ENCODE results near the gene EBF3.

Gene EBF3

GRCh38 chr10:129942936-129943715 lies 20.9 kb downstream of the EBF3 start:
- DNase-seq, result no peak

DNA sequence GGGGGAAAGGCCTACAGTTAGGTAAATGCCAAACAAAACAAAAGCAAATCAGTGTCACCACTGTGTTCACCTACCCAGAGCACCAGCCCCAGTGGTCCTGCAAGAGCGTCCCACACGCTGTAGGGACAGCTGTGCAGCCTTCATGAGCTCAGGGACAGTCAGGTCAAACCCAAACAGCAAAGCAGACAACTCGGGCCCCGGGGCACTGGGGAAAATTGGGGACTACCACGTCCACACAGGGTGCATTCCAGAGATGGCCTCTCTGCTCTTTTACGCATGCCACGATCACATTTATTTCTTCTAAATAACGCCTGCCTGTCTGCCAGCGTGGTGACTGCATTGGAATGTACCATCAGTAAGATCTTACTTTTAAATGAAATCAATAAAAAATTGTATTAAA lies 21.7 kb downstream of the EBF3 start:
- DNase-seq, result no peak

GRCh38 chr10:129942019-129942277 lies 22.1 kb downstream of the EBF3 start:
- no peak for DNase-seq

DNA sequence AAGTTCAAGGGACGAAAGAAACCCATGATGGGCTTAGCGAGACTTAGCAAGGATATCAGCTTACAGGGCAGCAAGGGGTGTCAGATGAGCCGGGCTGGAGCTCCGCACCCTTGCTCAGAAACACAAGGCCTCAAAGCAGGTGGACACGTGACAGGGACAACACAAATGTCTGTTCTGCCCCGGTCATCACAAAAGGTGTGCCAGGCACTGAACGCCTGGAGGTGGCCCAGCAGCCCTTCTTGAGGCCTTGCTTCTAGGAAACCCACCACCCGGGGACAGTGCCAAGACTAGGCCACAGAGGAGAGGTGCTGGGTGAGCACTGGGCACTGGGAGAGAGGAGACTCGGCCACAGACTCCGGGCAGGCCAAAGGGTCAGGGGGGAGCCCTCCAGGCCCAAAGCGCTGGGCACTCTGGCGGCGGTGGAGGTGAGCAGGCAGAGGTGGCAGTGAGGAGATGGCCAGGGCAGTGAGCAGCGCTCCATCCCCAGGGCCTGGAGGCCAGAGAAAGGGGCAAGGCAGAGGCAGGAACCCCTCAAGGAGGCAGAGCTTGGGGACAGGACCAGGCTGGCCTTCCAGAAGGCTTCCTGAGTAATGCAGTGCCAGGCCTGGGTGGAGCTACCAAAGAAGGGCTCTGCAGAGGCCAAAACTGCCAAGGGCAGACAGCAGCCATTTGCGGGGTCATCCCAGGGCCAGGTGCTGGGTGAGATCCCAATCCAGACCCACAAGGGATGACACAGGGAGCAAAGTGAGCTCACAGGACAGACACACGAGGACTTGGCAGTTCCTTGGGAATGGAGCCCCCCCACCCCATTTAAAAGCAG lies 22.7 kb downstream of the EBF3 start:
- no peak for DNase-seq

GRCh38 chr10:129940617-129941198 lies 23.4 kb downstream of the EBF3 start:
- no peak for DNase-seq

GRCh38 chr10:129939416-129940275 lies 24.4 kb downstream of the EBF3 start:
- DNase-seq, result no peak

DNA sequence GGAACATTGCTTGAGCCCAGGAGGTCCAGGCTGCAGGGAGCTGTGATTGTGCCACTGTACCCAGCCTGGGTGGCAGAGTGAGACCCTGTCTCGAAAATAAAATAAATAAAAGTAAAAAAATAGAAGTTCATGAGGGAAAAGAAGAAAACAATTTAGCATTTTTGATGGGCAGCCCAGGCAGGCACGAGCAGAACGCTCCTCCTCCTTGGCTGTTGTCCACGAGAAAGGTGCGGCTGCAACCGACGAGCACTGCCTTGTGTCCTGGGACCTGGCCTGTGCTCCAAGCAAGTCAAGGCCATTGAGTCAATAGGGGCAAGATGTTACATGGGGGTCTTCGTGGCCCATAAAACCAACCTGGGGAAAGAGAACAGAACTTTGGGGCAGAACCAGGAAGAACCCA lies 25.6 kb downstream of the EBF3 start:
- no peak for DNase-seq

DNA sequence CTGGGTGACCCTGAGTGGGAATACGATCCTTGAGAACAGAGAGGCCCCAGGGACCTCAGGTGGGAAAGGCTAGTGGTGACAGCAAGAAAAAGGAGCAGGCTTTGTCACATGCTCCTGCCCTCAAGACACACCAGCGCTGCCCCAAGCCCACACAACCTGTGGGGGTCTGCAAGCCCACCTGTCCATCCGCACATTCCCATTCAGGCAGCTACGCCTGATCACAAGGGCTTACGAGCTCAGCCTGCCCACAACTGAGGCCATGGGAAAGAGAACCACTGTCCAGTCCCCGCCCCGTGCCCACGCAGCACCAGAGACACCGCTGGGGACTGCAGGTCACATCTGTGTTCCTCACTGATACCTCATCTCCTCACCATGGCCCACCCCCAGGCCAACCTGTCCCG lies 26.7 kb downstream of the EBF3 start:
- DNase-seq, result no peak

DNA sequence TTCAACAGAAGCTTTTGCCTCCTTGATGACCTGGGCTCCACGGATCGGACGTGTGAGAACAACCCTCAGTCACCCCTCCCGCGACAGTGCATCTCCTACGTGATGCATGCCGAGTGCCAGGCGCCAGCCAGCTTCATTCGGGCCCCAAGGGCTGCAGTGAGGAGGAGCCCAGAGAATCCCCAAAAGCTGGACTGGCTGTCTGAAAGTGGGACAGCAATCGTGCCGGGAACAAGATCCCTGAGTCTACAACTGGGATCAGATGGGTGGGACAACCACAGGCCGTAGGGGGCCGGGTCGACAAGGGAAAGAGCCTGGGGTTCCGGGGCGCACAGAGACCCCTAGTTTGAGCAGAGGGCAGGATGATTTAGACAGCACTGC lies 27.2 kb downstream of the EBF3 start:
- no peak for DNase-seq

GRCh38 chr10:129936266-129936922 lies 27.7 kb downstream of the EBF3 start:
- no peak for DNase-seq

DNA sequence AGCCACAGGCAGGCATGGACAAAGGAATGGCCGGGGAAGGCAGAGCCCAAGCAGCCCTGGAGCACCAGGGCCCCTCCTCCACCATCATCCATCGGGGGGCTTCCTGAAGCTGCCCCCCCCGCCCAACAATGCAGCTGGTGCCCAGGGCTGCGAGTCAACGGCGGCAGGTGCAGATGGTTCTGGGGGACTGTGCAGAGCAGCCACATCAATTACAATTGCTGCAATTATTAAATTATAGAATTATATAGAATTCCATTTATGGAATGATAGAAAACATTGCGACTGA lies 28.3 kb downstream of the EBF3 start:
- no peak for DNase-seq

DNA sequence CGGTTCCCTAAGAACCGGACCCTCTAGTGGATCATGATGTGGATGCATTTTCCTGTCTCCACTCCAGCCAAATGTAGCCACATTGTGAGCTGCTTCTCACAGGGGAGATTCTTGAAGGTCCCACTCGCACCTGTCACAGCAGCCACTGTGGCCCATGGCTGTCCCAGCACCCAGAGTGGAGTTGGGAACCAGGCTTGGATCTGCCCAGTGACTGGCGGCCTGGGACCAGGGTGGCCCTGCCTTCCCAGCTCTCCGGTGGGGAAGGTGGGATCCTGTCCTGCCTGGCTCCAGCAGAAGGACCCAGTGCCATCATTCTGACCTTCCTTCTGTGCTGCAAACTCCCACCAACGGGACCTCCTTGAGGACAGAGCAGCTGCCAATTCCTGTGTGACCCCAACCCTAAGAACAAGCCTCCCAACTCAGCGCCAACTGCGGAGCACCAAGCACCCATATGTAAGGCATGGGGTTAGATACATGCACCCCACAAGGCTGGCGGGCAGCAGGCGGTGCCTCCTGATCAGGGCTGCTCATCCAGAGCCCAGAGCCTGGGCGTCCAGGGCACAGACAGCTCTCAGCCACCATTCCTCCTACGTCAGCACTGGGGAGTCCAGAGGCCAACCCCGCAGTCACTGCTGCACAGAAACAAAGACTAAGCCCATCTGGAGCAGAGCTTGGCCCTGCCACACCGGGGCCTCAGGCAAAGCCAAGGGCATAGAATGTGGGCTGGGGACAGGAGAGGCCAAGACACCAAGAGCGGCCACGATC lies 28.8 kb downstream of the EBF3 start:
- DNase-seq, result no peak

- DNase-seq, result no peak
These were observed 29.7 kb downstream of the EBF3 start for GRCh38 chr10:129934196-129934925.

DNA sequence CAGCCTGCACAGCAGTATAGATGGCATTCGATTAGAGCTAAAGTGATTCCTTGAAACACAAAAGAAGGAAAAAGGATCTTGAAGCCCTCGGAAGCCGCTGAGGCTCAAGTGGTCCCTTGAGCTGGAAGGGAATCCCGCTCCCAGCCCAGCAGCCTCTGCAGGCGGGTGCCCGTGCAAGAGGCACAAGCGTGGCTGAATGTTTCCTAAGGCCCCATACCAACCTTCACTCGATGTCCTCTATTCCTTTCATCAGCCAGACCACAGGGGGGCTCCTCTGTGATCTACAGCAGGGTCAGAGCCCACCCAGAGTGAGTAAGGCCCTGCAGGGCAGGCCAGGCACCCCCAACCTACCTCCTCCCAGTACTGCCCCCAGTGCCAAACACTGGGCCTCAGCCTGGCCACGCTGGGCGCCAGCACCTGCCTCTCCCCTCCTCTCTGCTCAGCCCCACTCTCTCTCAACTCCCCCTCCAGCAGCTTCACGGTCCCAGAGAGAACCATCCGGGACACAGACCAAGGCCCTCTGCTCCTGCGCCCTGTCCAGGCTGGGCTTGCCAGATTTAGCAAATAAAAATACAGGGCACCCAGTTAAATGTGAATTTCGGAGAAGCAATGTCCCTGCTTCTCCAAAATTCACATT lies 30.5 kb downstream of the EBF3 start:
- DNase-seq, result no peak

DNA sequence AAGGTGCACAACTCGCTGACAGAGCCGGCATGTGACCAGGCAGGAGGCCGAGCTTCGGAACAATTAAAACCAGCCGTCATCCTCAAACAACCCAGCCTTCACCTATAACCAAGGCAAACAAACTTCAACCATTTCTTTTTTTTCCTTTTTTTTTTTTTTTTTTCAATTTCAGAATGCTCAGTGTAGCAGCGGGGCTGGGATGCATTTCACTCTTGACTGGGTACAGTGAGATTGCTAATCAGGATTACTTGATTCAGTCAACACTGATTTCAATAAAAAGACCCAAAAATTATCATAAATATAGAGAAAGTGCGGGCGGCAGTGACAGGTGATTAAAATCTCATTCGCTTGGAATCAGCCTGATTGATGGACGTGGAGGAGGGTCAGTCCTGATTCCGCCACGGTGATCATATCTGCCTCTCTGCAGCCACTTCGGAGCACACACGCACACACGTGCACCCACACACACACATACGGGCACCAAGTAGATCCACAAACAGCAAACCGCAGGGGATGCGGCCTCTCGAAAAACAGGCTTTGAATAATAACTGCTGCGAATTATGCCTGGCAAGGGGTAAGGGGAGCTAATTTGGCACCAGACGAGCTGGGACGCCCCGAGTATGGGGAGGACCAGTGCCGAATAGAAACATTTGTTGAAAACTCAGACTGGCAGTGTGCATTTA lies 31.2 kb downstream of the EBF3 start:
- no peak for DNase-seq

- DNase-seq, result no peak
These were observed 31.9 kb downstream of the EBF3 start for GRCh38 chr10:129932182-129932581.

GRCh38 chr10:129929343-129930292 lies 34.5 kb downstream of the EBF3 start:
- no peak for DNase-seq

DNA sequence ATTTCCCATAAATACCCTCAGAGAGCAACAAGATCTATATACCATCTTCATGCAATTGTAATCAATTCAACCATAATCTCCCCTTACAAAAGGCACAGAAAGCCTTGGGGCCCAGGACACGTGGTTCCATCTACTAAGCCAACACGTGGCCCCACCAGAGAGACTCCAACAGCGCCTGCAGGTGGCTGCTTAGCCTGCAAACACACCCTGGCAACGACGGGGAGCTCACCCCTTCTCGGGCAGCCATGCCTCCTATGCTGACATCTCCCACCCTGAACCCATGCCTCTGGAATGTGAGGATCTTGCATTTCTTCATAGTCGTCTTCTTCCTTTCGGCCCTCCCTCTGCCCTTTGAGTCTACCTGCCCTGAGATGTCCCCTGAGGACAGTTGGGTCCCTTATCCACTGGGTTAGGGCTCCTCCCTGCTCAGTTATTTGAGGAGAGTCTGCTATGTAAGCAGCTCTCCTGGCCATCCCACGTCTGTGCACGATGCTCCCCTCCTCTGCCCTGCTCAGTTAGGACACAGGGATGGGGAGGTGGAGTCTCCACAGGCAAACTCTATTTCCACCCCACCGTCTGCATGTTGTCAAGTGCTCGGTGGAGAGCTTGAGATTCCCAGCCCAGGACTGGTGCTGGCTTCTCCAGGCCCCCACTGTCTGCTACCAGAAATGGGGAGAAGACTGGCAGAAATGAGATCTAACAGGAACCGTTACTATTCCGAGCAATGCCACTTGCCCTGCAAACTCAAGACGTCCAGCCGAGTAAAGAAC lies 36.5 kb downstream of the EBF3 start:
- DNase-seq, result no peak
